NT2/D1 (cell line): ENCODE measurements around the gene C1S.
"Not testable (repeated sequence)": the region's sequence is repeated elsewhere in the genome, so short reads cannot be mapped to it uniquely, and the experiment has no call there.

Source experiments
- DNase-seq: peaks from one replicate; pipeline ENCODE4 v3.0.0-alpha.2; 2011; ENCODE audit warnings: low read depth, low spot score
- H3K27me3 ChIP-seq: 2 replicates; pipeline ENCODE4 v1.6.0; 2011; ENCODE audit warnings: mild to moderate bottlenecking; ENCODE audit not compliant: insufficient read length, insufficient read depth
- H3K36me3 ChIP-seq: 2 replicates; pipeline ENCODE4 v1.6.1; 2011; ENCODE audit warnings: mild to moderate bottlenecking, low read length, mixed read lengths; ENCODE audit not compliant: insufficient read depth, insufficient read length
- H3K4me1 ChIP-seq: 2 replicates; pipeline ENCODE4 v1.5.1; 2011; ENCODE audit not compliant: insufficient read depth, insufficient read length
- H3K4me3 ChIP-seq: 2 replicates; pipeline ENCODE4 v1.5.1; 2011; ENCODE audit warnings: low read depth; ENCODE audit not compliant: insufficient read length
- H3K9ac ChIP-seq: 2 replicates; pipeline ENCODE4 v1.6.0; 2011; ENCODE audit warnings: low read depth; ENCODE audit not compliant: insufficient read length
- H3K9me3 ChIP-seq: 2 replicates; pipeline ENCODE4 v1.5.1; 2011; ENCODE audit warnings: mild to moderate bottlenecking, low read length; ENCODE audit not compliant: insufficient read depth
- SUZ12 ChIP-seq: IDR thresholded peaks from 2 replicates; pipeline ENCODE4 v1.6.1; 2011; ENCODE audit not compliant: insufficient read length, insufficient read depth; ENCODE audit errors: extremely low read depth
- YY1 ChIP-seq: IDR thresholded peaks from 2 replicates; pipeline ENCODE4 v1.6.1; 2011; ENCODE audit not compliant: insufficient read length, insufficient read depth
- ZNF274 ChIP-seq: IDR thresholded peaks from 2 replicates; pipeline ENCODE4 v1.6.1; 2011; ENCODE audit warnings: mild to moderate bottlenecking, low read depth, low read length

Gene C1S

DNA sequence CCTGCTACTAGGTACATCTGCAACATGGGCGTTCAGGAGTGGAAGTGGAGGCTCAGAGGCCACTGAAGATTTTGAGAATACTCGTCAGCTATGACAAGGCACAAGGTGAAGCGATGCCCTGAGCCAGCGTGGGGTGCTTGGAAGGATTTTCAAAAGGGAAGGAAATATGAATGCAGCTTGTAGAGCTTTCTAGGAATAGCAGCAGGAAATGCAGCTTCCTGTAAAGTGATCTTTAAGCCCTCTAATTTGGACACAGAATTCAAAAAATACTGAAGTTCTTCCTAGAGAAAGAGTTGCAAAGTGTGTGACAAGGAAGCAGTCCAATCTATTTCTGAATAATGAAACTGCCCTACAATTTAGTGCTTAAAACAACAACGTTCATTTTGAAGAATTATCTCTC, 13.2 kb upstream of the C1S start:
- H3K4me3 ChIP-seq: no peak overlapping the region
- H3K9ac ChIP-seq: no peak overlapping the region
- H3K4me1 ChIP-seq: no peaks in the 10 kb centered on the region
- H3K36me3 ChIP-seq: no peaks in the 10 kb centered on the region
- no peak for DNase-seq
- H3K9me3 ChIP-seq: peaks cover 7% of the 10 kb centered on the region
- TF ChIP-seq YY1 (no peak), SUZ12 (no peak), ZNF274 (no peak)
- H3K27me3 ChIP-seq: no peaks in the 10 kb centered on the region

DNA sequence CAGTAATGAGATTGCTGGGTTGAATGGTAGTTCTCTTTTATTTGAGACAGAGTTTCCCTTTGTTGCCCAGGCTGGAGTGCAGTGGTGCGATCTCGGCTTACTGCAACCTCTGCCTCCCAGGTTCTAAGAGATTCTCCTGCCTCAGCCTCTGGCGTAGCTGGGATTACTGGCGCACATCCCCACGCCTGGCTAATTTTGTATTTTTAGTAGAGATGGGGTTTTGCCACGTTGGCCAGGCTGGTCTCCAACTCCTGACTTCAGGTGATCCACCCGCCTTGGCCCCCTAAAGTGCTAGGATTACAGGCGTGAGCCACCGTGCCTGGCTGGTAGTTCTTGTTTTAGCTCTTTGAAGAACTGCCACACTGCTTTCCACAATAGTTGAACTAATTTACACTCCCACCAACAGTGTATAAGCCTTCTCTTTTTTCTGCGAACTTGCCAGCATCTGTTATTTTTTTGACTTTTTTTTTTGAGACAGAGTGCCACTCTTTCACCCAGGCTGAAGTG, 11.0 kb upstream of the C1S start:
- not testable (repeated sequence) for H3K4me3 ChIP-seq, H3K9ac ChIP-seq, H3K9me3 ChIP-seq, DNase-seq, H3K27me3 ChIP-seq, H3K36me3 ChIP-seq, H3K4me1 ChIP-seq

DNA sequence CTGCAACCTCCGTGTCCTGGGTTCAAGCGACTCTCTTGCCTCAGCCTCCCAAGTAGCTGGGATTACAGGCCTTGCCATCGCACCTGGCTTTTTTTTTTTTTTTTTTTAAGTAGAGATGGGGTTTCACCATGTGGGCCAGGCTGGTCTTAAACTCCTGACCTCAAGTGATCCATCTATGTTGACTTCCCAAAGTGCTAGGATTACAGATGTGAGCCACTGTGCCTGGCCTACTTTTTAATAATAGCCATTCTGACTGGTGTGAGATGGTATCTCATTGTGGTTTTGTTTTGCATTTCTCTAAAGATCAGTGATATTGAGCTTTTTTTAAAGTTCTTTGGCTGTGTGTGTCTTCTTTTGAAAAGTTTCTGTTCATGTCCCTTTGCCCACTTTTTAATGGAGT, 10.5 kb upstream of the C1S start:
- not testable (repeated sequence) for H3K4me1 ChIP-seq, H3K4me3 ChIP-seq, DNase-seq, H3K9ac ChIP-seq, H3K36me3 ChIP-seq, H3K27me3 ChIP-seq, H3K9me3 ChIP-seq

DNA sequence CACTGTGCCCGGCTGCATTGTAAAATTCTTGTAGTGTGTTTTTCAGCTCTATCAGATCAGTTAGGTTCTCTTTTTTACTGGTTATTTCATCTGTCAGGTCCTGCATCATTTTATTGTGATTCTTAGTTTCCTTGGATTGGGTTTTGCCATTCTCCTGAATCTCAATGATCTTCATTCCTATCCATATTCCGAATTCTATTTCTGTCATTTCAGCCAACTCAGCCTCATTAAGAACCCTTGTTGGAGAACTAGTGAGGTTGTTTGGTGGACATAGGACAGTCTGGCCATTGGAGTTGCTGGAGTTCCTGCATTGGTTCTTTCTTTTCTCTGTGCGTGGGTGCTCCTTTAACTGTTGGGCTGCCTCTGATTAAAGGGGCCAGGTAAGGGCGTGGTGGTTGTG, 5.6 kb upstream of the C1S start:
- no peaks in the 10 kb centered on the region for H3K27me3 ChIP-seq
- no peak for TF ChIP-seq SUZ12
- TF ChIP-seq YY1: no peak
- no peak for TF ChIP-seq ZNF274
- peaks cover 7% of the 10 kb centered on the region for H3K9me3 ChIP-seq
- H3K36me3 ChIP-seq: no peaks in the 10 kb centered on the region
- no peak for DNase-seq
- no peaks in the 10 kb centered on the region for H3K4me1 ChIP-seq
- no peak overlapping the region for H3K4me3 ChIP-seq
- no peak overlapping the region for H3K9ac ChIP-seq

DNA sequence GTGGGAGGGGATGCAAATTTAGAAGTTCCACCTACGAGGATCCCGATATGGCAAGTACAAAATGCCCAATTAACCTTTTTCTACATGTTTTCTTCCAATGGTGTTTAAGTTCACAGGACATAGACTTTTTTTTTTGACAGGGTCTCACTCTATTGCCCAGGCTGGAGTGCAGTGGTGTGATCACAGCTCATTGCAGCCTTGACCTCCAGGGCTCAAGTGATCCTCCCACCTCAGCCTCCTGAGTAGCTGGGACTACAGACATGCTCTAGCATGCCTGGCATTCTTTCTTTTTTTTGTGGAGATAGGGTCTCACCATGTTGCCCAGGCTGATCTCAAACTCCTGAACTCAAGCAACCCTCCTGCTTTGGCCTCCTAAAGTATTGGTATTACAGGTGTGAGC, 4.8 kb upstream of the C1S start:
- not testable (repeated sequence) for H3K4me3 ChIP-seq, H3K9me3 ChIP-seq, DNase-seq, H3K9ac ChIP-seq, H3K4me1 ChIP-seq, H3K27me3 ChIP-seq, H3K36me3 ChIP-seq

DNA sequence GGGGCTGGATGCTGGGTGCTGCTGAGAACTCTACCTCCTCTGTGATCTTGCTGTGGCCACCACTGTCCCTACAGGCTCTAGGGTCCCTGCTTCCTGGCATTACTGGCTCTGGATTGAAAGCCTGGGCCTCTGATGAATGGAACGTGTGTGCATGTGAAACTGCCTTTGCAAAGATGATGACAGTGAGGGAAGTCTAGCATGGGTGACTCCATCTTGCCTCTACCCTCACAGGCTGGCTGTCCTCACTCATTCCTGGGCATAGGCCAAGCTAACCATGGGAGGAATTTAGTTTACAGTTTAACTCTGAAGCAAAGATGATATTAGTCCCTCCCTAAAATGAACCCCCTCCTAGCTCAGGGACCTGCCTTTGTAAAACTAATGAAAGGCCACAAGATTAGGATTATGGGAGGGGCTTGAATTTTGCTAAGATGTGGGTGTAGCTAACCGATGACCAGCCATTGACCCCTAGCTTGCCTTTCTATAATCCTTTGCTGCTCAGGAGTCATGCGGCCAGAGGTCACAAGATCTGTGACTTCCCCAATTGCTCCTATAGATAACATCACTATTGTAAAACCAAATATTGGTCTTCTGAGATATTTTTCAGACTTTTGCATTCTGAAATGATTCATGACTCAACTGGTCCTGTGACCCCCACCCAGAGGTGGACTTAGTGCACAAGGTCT, 2.2 kb upstream of the C1S start:
- DNase-seq: no peak
- no peak overlapping the region for H3K9ac ChIP-seq
- no peak overlapping the region for H3K4me3 ChIP-seq
- no peaks in the 10 kb centered on the region for H3K27me3 ChIP-seq
- no peak for TF ChIP-seq ZNF274
- no peak for TF ChIP-seq YY1
- TF ChIP-seq SUZ12: no peak
- peaks cover 8% of the 10 kb centered on the region for H3K4me1 ChIP-seq
- H3K9me3 ChIP-seq: no peaks in the 10 kb centered on the region
- H3K36me3 ChIP-seq: no peaks in the 10 kb centered on the region

DNA sequence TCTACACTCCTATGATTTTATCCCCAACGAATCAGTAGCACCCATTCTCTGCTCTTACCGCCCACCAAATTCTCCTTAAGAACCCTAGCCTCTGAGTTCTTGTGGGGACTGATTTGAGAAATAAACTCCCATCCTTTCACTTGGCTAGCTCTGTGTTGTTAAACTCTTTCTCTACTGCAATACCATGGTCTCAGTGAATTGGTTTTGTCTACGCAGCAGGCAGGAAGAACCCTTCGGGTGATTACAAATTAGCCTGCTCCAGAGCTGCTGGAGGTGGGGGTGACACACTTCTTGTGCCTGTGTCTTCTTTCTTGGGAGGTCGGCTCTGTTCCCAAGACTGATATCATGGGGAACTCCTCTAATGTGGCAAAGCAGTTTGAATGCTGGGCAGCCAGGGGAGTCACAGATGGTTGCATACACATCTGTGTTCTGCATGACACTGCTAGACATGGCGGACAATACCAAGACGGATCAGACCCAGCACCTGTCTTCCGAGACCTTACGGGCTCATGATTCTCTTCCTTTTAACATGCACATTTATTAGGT, 1.6 kb upstream of the C1S start:
- Histone ChIP-seq H3K9me3 (no peaks in the 10 kb centered on the region), H3K27me3 (no peaks in the 10 kb centered on the region), H3K4me1 (peaks cover 8% of the 10 kb centered on the region), H3K4me3 (no peak overlapping the region), H3K9ac (no peak overlapping the region), H3K36me3 (no peaks in the 10 kb centered on the region)
- DNase-seq: no peak
- TF ChIP-seq YY1 (no peak), SUZ12 (no peak), ZNF274 (no peak)

DNA sequence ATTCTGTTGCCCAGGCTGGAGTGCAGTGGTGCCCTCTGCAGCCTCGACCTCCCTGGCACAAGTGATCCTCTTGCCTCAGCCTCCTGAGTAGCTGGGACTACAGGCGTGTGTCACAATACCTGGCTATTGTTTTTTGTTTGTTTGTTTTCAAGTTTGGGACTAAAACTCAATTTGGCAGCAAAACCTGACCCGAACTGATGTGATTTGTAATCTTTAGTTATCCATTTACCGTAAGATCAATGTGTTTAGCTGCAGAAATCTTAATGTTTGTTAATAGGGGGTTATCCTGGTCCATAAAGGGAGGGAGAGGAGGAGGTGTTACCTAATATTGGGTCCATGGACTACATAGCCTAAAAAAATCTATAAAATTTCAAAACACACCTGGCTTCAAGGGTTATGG, 738 bp upstream of the C1S start:
- TF ChIP-seq YY1 (no peak), SUZ12 (no peak), ZNF274 (no peak)

More for the DNA sequence above, 738 bp upstream of the C1S start:
- Histone ChIP-seq H3K9ac (no peak overlapping the region), H3K27me3 (no peaks in the 10 kb centered on the region), H3K4me3 (no peak overlapping the region), H3K4me1 (peaks cover 8% of the 10 kb centered on the region), H3K9me3 (no peaks in the 10 kb centered on the region), H3K36me3 (no peaks in the 10 kb centered on the region)
- no peak for DNase-seq
